Stimulated activated CD8-positive, alpha-beta memory T cell treated with anti-CD3 and anti-CD28 coated beads, Interleukin-12 subunit alpha, Interleukin-12 subunit beta, amount 100 ng/mL, for 4 hours (primary cell): Measurements from ENCODE around the gene JMJD1C.
"Not testable (repeated sequence)": the region's sequence is repeated elsewhere in the genome, so short reads cannot be mapped to it uniquely, and the experiment has no call there.

Experiments
- DNase-seq: peaks from one replicate; pipeline ENCODE4 v3.0.0-alpha.2; 2020; ENCODE audit warnings: low read depth

Gene JMJD1C

GRCh38 chr10:63352976-63353375 is 112.8 kb downstream of the JMJD1C start:
- no peak for DNase-seq

GRCh38 chr10:63348245-63348850 is 117.4 kb downstream of the JMJD1C start:
- no peak for DNase-seq

- DNase-seq = no peak
Measured at GRCh38 chr10:63346015-63346441, 119.7 kb downstream of the JMJD1C start.

- no peak for DNase-seq
Measured at GRCh38 chr10:63344269-63344668, 121.5 kb downstream of the JMJD1C start.

- no peak for DNase-seq
Measured at GRCh38 chr10:63343476-63343875, 122.3 kb downstream of the JMJD1C start.

GRCh38 chr10:63339640-63340039 is 126.1 kb downstream of the JMJD1C start:
- DNase-seq = not testable (repeated sequence)

GRCh38 chr10:63337455-63338251 is 128.1 kb downstream of the JMJD1C start:
- no peak for DNase-seq

GRCh38 chr10:63331586-63331985 is 134.2 kb downstream of the JMJD1C start:
- DNase-seq = no peak

GRCh38 chr10:63324495-63324854 is 141.3 kb downstream of the JMJD1C start:
- DNase-seq = no peak

- DNase-seq = no peak
Measured at GRCh38 chr10:63323701-63324494, 141.9 kb downstream of the JMJD1C start.

- no peak for DNase-seq
Measured at GRCh38 chr10:63320683-63321082, 145.1 kb downstream of the JMJD1C start.

- no peak for DNase-seq
Measured at GRCh38 chr10:63319231-63319630, 146.5 kb downstream of the JMJD1C start.

- DNase-seq = no peak
Measured at GRCh38 chr10:63318491-63318890, 147.3 kb downstream of the JMJD1C start.

- DNase-seq = no peak
Measured at GRCh38 chr10:63314020-63314419, 151.8 kb downstream of the JMJD1C start.

GRCh38 chr10:63313066-63313717 is 152.6 kb downstream of the JMJD1C start:
- DNase-seq = no peak

- no peak for DNase-seq
Measured at GRCh38 chr10:63308628-63309027, 157.1 kb downstream of the JMJD1C start.

- no peak for DNase-seq
Measured at GRCh38 chr10:63304146-63304545, 161.6 kb downstream of the JMJD1C start.

GRCh38 chr10:63300801-63301200 is 165.0 kb downstream of the JMJD1C start:
- DNase-seq = no peak

GRCh38 chr10:63297941-63298340 is 167.8 kb downstream of the JMJD1C start:
- DNase-seq = no peak

- DNase-seq = no peak
Measured at GRCh38 chr10:63294781-63295180, 171.0 kb downstream of the JMJD1C start.

GRCh38 chr10:63292847-63293246 is 172.9 kb downstream of the JMJD1C start:
- DNase-seq = not testable (repeated sequence)

GRCh38 chr10:63288170-63288569 is 177.6 kb downstream of the JMJD1C start:
- no peak for DNase-seq
